HG02938 (cell line): ENCODE data around the gene AKR1C2.
"Not testable (repeated sequence)": the region's sequence is repeated elsewhere in the genome, so short reads cannot be mapped to it uniquely, and the experiment has no call there.

Source experiments
- ATAC-seq: cut with Tn5 transposase; IDR thresholded peaks from one replicate; pipeline ENCODE4 v1.9.1; 2021; ENCODE audit warnings: mild to moderate bottlenecking, moderate library complexity; ENCODE audit not compliant: unreplicated experiment

Gene AKR1C2

GRCh38 chr10:5025461-5025881 lies 21.8 kb upstream of the AKR1C2 start:
- not testable (repeated sequence) for ATAC-seq

- no peak for ATAC-seq
Observed at GRCh38 chr10:5023177-5023805, 19.6 kb upstream of the AKR1C2 start.

GRCh38 chr10:5021624-5022290 lies 18.1 kb upstream of the AKR1C2 start:
- not testable (repeated sequence) for ATAC-seq

GRCh38 chr10:5019770-5020612 lies 16.3 kb upstream of the AKR1C2 start:
- not testable (repeated sequence) for ATAC-seq

- not testable (repeated sequence) for ATAC-seq
Observed at GRCh38 chr10:5018671-5019277, 15.1 kb upstream of the AKR1C2 start.

GRCh38 chr10:5018134-5018533 lies 14.5 kb upstream of the AKR1C2 start:
- no peak for ATAC-seq

- ATAC-seq: no peak
Observed at GRCh38 chr10:5014936-5015335, 11.3 kb upstream of the AKR1C2 start.

GRCh38 chr10:5014200-5014910 lies 10.7 kb upstream of the AKR1C2 start:
- not testable (repeated sequence) for ATAC-seq

GRCh38 chr10:5013385-5013784 lies 9.7 kb upstream of the AKR1C2 start:
- ATAC-seq: no peak

- ATAC-seq: no peak
Observed at GRCh38 chr10:5012595-5012994, 8.9 kb upstream of the AKR1C2 start.

- not testable (repeated sequence) for ATAC-seq
Observed at GRCh38 chr10:5011392-5011791, 7.7 kb upstream of the AKR1C2 start.

GRCh38 chr10:5010043-5010442 lies 6.4 kb upstream of the AKR1C2 start:
- ATAC-seq: not testable (repeated sequence)

- ATAC-seq: not testable (repeated sequence)
Observed at GRCh38 chr10:5008857-5009548, 5.3 kb upstream of the AKR1C2 start.

- not testable (repeated sequence) for ATAC-seq
Observed at GRCh38 chr10:5004501-5004900, 844 bp upstream of the AKR1C2 start.

GRCh38 chr10:5004030-5004385 lies 351 bp upstream of the AKR1C2 start:
- ATAC-seq: not testable (repeated sequence)

- ATAC-seq: no peak
Observed at GRCh38 chr10:5002013-5002727, 1.5 kb downstream of the AKR1C2 start.

- no peak for ATAC-seq
Observed at GRCh38 chr10:4998671-4999070, 5.0 kb downstream of the AKR1C2 start.

GRCh38 chr10:4994260-4994659 lies 9.4 kb downstream of the AKR1C2 start:
- ATAC-seq: not testable (repeated sequence)

GRCh38 chr10:4992564-4992963 lies 11.1 kb downstream of the AKR1C2 start:
- ATAC-seq: not testable (repeated sequence)
